ENCODE data around the gene TSPAN5. TPM values are rescaled to one million over a fixed set of nuclear protein-coding genes. Genes with fewer than 3 reads are reported as not detected.
"Not testable (repeated sequence)": the region's sequence is repeated elsewhere in the genome, so short reads cannot be mapped to it uniquely, and the experiment has no call there.

The TSPAN5 gene
- total RNA-seq, 4 donors from 2014 or later, result 25.5 to 41.5 (median 36.5) TPM

DNA sequence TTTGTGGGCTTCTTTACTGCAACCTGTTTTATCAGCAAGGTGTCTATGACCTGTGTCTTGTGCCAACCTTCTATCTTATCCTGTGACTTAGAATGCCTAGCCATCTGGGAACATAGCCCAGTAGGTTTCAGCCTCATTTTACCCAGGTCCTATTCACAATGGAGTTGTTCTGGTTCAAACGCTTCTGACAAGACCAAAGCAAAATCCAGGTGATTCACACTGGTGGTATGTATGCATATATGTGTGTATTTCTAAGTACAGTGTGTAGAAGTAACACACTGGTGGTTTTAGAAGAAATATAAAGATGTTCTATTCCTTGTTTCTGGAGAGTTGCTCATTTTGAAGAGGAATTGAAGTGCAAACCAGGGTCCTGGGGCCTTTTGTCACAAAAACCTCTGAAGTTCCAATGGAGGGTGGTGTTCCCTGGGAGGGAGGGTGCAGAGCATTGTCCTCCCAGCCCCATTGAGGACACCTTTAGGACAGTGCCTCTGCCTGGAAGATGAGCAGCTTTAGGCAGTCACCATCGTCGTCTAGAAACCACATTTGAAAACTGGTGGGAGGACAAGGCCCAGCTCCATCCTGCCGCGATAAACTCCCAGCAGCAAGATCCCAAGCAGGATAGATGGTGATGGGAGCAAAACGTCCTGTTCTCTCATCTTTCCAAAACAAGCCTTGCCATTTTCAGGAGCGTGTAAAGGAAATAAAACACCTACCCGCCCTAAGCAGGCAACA is 191.4 kb downstream of the TSPAN5 start:
- H3K4me3 ChIP-seq (ENCODE audit: low read depth, poor library complexity, severe bottlenecking), result no peak overlapping the region
- intact Hi-C loops (cut with DNase I; ENCODE audit: low total_unique reads), result loop anchor here (10.0 kb wide), 1 partner anchor 588 kb away; no protein-coding TSS in a partner anchor
- WGBS, 2 donors, result 35 to 41% methylated on average over 8 of the region's 8 CpGs
- no peak for TF ChIP-seq POLR2A (IDR thresholded peaks at IDR 0.05)
- TF ChIP-seq, protein P1, sequence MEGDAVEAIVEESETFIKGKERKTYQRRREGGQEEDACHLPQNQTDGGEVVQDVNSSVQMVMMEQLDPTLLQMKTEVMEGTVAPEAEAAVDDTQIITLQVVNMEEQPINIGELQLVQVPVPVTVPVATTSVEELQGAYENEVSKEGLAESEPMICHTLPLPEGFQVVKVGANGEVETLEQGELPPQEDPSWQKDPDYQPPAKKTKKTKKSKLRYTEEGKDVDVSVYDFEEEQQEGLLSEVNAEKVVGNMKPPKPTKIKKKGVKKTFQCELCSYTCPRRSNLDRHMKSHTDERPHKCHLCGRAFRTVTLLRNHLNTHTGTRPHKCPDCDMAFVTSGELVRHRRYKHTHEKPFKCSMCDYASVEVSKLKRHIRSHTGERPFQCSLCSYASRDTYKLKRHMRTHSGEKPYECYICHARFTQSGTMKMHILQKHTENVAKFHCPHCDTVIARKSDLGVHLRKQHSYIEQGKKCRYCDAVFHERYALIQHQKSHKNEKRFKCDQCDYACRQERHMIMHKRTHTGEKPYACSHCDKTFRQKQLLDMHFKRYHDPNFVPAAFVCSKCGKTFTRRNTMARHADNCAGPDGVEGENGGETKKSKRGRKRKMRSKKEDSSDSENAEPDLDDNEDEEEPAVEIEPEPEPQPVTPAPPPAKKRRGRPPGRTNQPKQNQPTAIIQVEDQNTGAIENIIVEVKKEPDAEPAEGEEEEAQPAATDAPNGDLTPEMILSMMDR (IDR thresholded peaks at IDR 0.05), result no peak
- peak in 1 of 2 donors; percentile 52 for DNase-seq (ENCODE audit: low spot score in 2 of 2)

DNA sequence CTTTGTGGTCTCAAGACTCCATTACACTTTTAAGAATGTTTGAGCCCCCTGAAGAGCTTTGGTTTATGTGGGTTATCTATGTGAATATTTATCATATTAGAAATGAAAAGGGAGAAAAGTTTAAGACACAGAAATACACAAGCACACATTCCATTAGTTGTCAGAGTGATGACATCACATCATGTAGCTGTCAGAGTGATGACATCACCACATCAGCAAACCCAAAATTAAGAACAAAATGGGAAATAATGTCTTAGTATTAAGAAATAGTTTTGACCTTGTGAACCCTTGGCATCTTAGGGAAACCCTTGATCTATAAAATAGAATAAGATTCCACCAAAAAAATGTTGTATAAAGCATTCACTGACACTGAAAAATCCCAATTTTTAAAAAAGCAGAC is 195.9 kb downstream of the TSPAN5 start:
- TF ChIP-seq, protein P1 (IDR thresholded peaks at IDR 0.05), result no peak
- no peak for TF ChIP-seq POLR2A (IDR thresholded peaks at IDR 0.05)
- DNase-seq (ENCODE audit: low spot score in 2 of 2), result no peak
- intact Hi-C loops (cut with DNase I; ENCODE audit: low total_unique reads), result loop anchor here (10.0 kb wide), 1 partner anchor 592 kb away; no protein-coding TSS in a partner anchor
- H3K4me3 ChIP-seq (ENCODE audit: low read depth, poor library complexity, severe bottlenecking), result no peak overlapping the region

DNA sequence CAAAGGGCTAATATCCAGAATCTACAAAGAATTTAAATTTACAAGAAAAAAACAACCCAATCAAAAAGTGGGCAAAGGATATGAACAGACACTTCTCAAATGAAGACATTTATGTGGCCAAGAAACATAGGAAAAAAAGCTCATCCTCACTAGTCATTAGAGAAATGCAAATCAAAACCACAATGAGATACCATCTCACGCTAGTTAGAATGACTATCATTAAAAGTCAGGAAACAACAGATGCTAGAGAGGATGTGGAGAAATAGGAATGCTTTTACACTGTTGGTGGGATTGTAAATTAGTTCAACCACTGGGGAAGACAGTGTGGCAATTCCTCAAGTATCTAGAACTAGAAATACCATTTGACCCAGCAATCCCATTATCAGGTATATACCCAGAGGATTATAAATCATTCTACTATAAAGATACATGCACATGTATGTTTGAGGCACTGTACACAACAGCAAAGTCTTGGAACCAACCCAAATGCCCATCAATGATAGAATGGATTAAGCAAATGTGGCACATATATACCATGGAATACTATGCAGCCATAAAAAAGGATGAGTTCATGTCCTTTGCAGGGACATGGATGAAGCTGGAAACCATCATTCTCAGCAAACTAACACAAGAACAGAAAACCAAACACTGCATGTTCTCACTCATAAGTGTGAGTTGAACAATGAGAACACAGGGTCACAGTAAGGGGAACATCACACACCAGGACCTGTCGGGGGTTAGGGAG is 197.1 kb downstream of the TSPAN5 start:
- H3K4me3 ChIP-seq (ENCODE audit: low read depth, poor library complexity, severe bottlenecking); DNase-seq (ENCODE audit: low spot score in 2 of 2): not testable (repeated sequence)
- WGBS, 2 donors, result 75 to 85% methylated on average over 2 of the region's 2 CpGs
- intact Hi-C loops (cut with DNase I; ENCODE audit: low total_unique reads), result loop anchor here (10.0 kb wide), 1 partner anchor 594 kb away; no protein-coding TSS in a partner anchor

DNA sequence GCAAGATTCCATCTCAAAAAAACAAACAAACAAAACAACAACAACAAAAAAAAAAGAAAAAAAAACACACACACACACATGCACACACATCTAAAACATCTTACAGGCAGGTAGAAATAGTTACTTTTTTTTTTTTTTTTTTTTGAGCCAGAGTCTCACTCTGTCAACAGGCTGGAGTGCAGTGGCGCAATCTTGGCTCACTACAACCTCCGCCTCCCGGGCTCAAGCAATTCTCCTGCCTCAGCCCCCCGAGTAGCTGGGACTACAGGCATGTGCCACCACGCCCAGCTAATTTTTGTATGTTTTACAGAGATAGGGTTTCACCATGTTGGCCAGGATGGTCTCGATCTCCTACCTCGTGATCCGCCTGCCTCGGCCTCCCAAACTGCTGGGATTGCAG is 201.0 kb downstream of the TSPAN5 start:
- H3K4me3 ChIP-seq (ENCODE audit: low read depth, poor library complexity, severe bottlenecking); intact Hi-C loops (cut with DNase I; ENCODE audit: low total_unique reads): not testable (repeated sequence)
- 90 to 95% methylated on average over 9 of the region's 9 CpGs for WGBS, 2 donors
- DNase-seq (ENCODE audit: low spot score in 2 of 2), result peak in 1 of 2 donors; percentile 4

DNA sequence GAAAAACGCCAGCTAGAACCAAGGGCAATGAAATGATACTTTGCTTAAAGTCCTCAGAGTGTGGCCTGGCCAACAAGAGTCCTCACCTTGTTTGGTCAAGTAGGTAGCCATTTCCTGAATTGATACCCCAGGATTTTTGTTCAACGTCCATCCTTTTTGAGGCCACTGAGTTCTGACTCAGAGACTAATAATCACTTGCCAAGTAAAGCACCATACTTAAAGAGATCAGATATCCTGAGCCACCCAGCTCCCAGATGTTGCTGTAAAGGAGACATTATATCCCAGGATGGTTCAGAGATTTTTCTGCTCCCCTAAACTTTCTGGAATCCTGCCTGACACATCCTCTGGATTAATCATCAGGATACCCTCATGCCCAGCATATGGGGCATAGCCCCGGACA is 206.3 kb downstream of the TSPAN5 start:
- no peak for DNase-seq (ENCODE audit: low spot score in 2 of 2)
- TF ChIP-seq, protein P1 (IDR thresholded peaks at IDR 0.05), result no peak
- no peak for TF ChIP-seq POLR2A (IDR thresholded peaks at IDR 0.05)
- H3K4me3 ChIP-seq (ENCODE audit: low read depth, poor library complexity, severe bottlenecking), result no peak overlapping the region
- WGBS, 2 donors, result 85 to 92% methylated on average over 3 of the region's 3 CpGs
- intact Hi-C loops (cut with DNase I; ENCODE audit: low total_unique reads), result no loop called here

DNA sequence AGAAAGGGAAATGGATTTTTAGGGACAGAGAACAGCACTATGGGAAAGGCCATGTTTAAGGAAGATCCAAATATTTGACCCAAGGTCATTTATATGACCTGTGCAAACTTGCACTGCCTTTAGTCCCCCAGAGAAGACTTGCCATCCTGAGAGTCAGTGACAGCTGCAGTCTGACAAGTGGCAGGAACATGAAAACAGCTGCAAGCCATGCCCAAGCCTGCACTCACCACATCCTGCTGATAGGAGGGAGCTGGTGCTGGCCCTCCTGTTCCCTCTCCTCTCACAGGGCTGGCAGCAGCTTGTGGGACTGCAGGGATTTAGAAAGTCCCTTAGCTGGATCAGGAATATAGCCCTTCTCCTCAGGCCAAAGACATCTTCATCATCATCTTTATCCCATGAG is 209.5 kb downstream of the TSPAN5 start:
- intact Hi-C loops (cut with DNase I; ENCODE audit: low total_unique reads), result no loop called here
- TF ChIP-seq POLR2A (IDR thresholded peaks at IDR 0.05), result no peak
- TF ChIP-seq, protein P1 (IDR thresholded peaks at IDR 0.05), result no peak
- no peak for DNase-seq (ENCODE audit: low spot score in 2 of 2)
- no peak overlapping the region for H3K4me3 ChIP-seq (ENCODE audit: low read depth, poor library complexity, severe bottlenecking)

Data from lower leg skin (tissue), 4 donors.